ENCODE measurements around the gene ATP2B1.

- TF ChIP-seq POLR2A (IDR thresholded peaks at IDR 0.05; ENCODE audit: low read depth, low read length) (no peak), POU2F2 (IDR thresholded peaks at IDR 0.05; ENCODE audit: low read depth, low read length) (no peak), POLR2AphosphoS5 (IDR thresholded peaks at IDR 0.05; ENCODE audit: low read depth, low read length) (no peak)
Observed at GRCh38 chr12:89689306-89689705, 19.3 kb downstream of the ATP2B1 start.

Data from GM12891 (cell line).